AG04449 (cell line): ENCODE measurements around the gene DHH.

ENCODE experiments used
- CTCF ChIA-PET: fragments of 350-600 bp; formaldehyde crosslinking; extraction: SDS; loops from one replicate; lab custom pipeline; 2021; ENCODE audit warnings: antibody characterized with exemption; lab: Yijun Ruan, JAX
- POLR2A ChIA-PET: fragments of 400-600, 350-600 bp; formaldehyde crosslinking; extraction: SDS; loops from one replicate; lab custom pipeline; 2020; ENCODE audit warnings: antibody characterized with exemption, inconsistent platforms; lab: Yijun Ruan, JAX
- DNase-seq: peaks from one replicate; pipeline ENCODE4 v3.0.0-alpha.2; 2010; ENCODE audit warnings: low read depth, low spot score
- H3K4me3 ChIP-seq: 2 replicates; pipeline ENCODE4 v1.5.1; 2011; ENCODE audit warnings: low read depth, mild to moderate bottlenecking, control low read depth, low read length
- TF ChIP-seq, protein P1 (sequence below): IDR thresholded peaks from one replicate; pipeline ENCODE4 v1.5.1; 2011; ENCODE audit warnings: mild to moderate bottlenecking, moderate library complexity, low read length, control low read depth, inconsistent platforms; ENCODE audit not compliant: insufficient read depth; ENCODE audit errors: missing control alignments

The DHH gene

DNA sequence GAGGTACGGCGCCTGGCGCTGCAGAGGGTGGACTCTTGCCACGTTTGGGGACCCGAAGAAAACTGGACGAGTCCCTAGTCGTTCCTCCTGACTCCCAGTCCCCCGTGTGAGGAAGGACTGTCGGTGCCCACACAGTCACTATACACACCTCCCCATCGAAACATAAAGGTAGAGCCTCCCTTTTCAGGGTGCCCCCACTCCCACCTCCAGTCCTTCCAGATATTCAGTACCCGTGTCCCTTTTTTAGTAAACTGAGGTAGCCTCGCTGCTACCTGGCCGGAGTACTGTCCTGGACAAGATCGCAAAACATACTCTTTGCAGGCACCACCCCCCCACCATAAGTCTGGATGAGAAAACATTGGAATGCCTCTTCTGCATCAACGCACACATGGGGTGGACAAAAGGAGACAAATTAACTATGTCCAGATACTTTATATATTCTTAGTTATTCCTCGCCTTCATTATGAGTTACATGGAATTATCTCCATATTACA is 33.4 kb downstream of the DHH start:
- TF ChIP-seq, protein P1, sequence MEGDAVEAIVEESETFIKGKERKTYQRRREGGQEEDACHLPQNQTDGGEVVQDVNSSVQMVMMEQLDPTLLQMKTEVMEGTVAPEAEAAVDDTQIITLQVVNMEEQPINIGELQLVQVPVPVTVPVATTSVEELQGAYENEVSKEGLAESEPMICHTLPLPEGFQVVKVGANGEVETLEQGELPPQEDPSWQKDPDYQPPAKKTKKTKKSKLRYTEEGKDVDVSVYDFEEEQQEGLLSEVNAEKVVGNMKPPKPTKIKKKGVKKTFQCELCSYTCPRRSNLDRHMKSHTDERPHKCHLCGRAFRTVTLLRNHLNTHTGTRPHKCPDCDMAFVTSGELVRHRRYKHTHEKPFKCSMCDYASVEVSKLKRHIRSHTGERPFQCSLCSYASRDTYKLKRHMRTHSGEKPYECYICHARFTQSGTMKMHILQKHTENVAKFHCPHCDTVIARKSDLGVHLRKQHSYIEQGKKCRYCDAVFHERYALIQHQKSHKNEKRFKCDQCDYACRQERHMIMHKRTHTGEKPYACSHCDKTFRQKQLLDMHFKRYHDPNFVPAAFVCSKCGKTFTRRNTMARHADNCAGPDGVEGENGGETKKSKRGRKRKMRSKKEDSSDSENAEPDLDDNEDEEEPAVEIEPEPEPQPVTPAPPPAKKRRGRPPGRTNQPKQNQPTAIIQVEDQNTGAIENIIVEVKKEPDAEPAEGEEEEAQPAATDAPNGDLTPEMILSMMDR: no peak
- H3K4me3 ChIP-seq: peak overlapping the region; percentile 84
- ChIA-PET POLR2A (interaction anchor here (0.7 kb wide), 1 partner anchor 70 kb away, joined by 3 read pairs; the partner anchor contains the start of gene TUBA1B), CTCF (interaction anchor here (0.6 to 20.8 kb wide), 6 partner anchors 8 to 70 kb away, joined by 3 to 372 read pairs (median 24); partner anchors contain the start of genes DHH, RHEBL1 and TUBA1B)
- DNase-seq: no peak

DNA sequence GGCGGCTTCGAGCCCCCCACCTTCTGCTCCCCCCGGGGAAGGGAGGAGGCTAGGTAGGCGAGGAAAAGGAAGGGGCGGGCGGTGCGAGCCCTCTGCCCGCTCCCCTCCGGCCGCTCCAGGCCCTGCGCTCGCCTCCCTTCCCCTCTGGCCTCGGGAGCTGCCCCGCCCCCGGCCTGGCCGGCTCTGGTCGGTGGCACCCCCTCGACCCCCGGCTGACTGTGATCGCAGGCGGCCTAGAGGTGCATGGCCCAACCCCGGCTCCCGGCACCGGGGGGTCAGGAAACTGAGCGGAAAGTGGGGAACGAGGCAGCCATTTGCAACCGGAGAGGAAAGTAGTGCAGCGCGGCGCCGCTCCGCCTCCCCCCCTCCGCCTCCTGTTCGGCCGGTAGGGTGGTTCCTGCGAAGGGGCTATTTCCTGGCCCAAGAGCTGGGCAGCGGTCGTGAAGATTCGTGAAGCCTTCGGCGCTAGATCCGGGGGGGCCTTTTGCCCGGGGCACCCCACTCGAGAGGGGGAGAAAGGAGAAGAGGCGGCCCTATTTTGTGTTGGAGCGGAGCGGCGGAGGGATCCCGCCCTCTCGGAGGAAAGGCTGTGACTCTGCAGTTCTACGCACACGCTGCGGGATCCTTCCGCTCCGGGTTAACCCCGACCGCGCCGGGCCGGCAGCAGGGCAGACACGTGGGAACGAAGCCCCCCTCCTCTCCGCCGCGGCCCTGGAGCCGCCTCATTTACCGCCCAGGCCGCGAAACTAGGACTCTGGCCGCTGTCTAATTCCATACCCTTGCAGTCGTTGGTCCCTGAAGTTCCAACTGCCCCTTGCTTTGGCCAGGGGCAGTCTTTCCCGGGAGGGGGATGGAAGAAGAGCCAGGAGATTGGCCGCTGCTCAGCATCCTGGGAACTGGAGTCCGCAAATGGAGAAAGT is 34.1 kb downstream of the DHH start, which contains the start of gene KMT2D:
KMT2D (minus strand) TSS at position 558 of the 920 bp plus-strand sequence. CDS start 5,470 bp downstream, outside the sequence.
- ChIA-PET CTCF (interaction anchor here (0.7 to 2.1 kb wide), 4 partner anchors 9 to 34 kb away, joined by 3 to 8 read pairs (median 5); partner anchors contain the start of genes DHH and RHEBL1), POLR2A (no interaction called here)
- peak; percentile 78 for DNase-seq
- TF ChIP-seq, protein P1: peak; percentile 21
- peak within 1 kb of the TSS; percentile 84 for H3K4me3 ChIP-seq

DNA sequence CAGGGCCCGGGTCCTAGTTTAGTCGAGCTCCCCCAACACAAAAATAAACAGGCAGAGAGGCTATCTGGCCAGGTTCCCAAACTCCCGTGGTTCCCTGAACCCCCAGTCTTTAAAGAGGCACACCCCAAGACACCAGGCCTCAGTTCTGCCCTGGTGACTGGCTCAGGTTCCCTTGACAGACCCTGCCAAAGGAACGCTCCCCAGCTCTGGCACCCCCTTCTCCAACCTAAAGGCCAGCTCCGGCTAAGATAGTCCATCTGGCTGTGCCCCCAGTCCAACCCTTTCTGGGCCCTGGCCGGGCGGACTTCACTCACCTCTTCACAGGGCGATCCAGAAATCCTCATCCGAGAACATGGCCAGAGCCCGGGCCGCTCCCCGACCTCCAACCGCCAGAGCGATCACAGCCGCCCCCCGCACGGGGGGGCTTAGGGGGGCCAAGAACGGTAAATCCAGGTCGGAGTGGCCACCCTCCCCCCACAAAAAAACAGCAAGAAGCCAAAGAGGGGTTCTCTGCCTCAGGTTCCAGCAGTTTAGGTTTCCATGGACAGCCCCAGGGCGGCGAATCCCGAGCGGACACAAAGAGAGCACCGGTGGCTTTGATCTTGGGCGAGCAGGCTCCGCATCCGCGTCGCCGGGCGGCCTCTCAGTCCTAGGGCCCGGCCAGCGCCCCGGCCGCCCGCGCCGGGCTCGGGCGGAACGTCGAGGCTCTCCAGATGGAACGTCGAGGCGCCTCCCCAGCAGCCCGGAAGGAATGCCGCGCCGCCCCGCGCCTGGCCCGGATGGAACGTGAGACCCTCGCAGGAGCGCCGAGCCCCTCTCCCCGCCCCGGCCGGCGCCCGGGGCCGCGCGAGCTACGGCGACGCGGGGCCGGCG is 35.1 kb downstream of the DHH start:
- no peak for DNase-seq
- CTCF ChIA-PET: interaction anchor here (0.7 to 6.4 kb wide), 11 partner anchors 9 to 62 kb away, joined by 3 to 48 read pairs (median 4); partner anchors contain the start of genes DHH and RHEBL1
- POLR2A ChIA-PET: interaction anchor here (1.1 to 2.0 kb wide), 2 partner anchors 10 to 71 kb away, joined by 3 to 8 read pairs; partner anchors contain the start of genes RHEBL1 and TUBA1B
- peak overlapping the region; percentile 84 for H3K4me3 ChIP-seq
- TF ChIP-seq, protein P1: no peak

DNA sequence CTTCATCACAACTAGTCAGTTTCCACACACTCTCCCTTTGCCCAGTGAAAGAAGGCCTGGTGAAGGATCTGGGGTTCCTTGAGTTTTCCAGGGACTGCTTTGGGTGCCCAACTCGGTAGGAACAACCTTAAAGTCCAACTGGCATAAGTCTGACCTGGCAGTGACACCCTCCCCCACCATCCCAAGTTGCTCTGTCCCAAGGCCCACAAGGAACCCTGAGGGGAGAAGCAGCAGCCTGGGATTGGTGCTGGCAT is 35.6 kb downstream of the DHH start:
- CTCF ChIA-PET: interaction anchor here (0.9 to 6.4 kb wide), 11 partner anchors 8 to 174 kb away, joined by 3 to 48 read pairs (median 5); partner anchors contain the start of gene RHEBL1
- TF ChIP-seq, protein P1: no peak
- no peak for DNase-seq
- POLR2A ChIA-PET: interaction anchor here (1.1 to 2.0 kb wide), 3 partner anchors 11 to 72 kb away, joined by 3 to 8 read pairs (median 3); partner anchors contain the start of genes RHEBL1 and TUBA1B
- H3K4me3 ChIP-seq: peak overlapping the region; percentile 84

DNA sequence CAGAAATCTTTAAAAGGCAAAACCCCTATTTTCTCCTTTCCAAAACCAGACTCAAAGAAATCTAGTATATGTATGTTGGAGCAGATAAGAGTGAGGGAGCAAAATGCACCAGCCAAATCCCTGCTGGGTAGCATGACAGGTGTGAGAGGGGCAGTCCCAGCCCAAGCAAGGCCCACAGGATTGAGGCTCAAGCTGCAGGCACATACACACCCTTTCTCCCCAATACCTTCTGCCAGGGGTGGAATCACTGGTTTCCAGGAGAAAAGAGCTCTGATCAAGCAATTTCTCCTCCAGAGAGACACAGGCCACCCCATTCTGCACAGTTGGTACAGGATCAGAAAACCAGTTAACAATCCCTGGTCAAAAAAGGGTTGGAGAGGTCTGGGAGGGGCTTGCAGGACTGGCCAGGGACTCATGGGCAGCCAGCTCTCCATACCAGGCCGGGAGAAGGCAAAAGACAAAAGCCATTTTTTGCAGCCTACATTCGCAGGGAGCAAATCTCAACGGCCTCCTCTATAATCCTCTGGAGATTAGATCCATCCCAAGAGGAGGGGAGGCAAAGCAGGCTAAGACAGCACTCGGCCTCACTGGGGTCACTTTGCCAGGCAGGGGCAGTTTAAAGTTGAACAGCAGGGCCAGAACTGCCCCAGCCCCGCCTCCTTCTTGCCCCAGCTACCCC is 36.1 kb downstream of the DHH start:
- DNase-seq: no peak
- TF ChIP-seq, protein P1: no peak
- CTCF ChIA-PET: interaction anchor here (0.7 to 6.4 kb wide), 13 partner anchors 8 to 175 kb away, joined by 3 to 48 read pairs (median 4); partner anchors contain the start of gene RHEBL1
- POLR2A ChIA-PET: interaction anchor here (0.9 to 2.0 kb wide), 5 partner anchors 11 to 72 kb away, joined by 3 to 8 read pairs (median 3); partner anchors contain the start of genes RHEBL1 and TUBA1B
- H3K4me3 ChIP-seq: peak overlapping the region; percentile 84
